ENCODE results near the gene TARS1. TPM values are rescaled to one million over a fixed set of nuclear protein-coding genes. Genes with fewer than 3 reads are reported as not detected.

TARS1 gene
- total and polyA plus RNA-seq, 7 donors: 50.8 to 152 (median 66.3) TPM

DNA sequence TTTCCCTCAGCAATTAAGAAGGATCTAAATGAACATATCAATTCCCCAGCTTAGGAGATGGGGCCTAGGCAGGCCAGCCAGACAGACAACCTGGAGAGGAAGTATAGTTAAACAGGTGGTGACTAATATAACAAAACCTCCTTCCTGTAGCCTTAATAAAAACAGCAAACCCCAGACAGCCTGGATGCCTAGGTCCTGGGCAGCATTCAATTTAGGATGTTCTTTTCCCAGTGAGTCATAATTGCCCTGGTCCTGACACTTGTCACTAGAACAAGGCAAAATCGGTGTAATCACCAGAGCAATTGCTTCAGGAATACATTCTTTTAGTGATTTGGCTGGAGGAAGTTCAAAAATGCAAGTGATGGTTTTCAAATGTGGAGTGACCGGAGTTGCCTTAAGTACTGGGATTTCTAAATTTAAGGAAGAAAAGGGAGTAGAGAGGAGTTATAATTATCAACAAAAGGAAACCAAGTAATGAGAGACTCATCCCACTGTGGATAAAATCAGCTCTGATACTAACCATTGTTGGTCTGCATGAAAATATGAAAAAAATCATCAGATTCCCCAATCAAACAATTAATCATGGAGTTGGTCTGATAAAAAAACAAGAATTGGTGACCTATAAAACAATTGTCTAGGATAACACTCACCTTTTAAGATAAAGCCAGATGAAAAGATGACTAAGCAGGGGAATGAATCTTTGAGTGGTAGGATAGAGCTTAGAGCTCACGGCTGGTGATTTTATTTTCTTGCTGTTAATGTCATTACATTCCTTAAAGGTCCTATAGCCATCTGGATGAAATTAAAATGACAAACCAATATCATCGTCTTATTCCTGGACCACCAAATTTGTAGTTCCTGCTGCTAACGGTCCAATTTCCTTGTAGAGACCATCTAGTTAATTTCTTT lies 39.0 kb upstream of the TARS1 start:
- Histone ChIP-seq H3K9me3 (no peaks in the 10 kb centered on the region), H3K36me3 (ENCODE audit: insufficient read depth in 1 of 2, low read depth in 1 of 2) (no peaks in the 10 kb centered on the region), H3K4me1 (no peaks in the 10 kb centered on the region), H3K4me3 (no peak overlapping the region), H3K27ac (no peak overlapping the region), H3K27me3 (ENCODE audit: insufficient read depth in 3 of 3, low read length in 2 of 3) (no peaks in the 10 kb centered on the region)
- intact Hi-C loops (cut with DNase I): no loop called here
- TF ChIP-seq, protein P1, sequence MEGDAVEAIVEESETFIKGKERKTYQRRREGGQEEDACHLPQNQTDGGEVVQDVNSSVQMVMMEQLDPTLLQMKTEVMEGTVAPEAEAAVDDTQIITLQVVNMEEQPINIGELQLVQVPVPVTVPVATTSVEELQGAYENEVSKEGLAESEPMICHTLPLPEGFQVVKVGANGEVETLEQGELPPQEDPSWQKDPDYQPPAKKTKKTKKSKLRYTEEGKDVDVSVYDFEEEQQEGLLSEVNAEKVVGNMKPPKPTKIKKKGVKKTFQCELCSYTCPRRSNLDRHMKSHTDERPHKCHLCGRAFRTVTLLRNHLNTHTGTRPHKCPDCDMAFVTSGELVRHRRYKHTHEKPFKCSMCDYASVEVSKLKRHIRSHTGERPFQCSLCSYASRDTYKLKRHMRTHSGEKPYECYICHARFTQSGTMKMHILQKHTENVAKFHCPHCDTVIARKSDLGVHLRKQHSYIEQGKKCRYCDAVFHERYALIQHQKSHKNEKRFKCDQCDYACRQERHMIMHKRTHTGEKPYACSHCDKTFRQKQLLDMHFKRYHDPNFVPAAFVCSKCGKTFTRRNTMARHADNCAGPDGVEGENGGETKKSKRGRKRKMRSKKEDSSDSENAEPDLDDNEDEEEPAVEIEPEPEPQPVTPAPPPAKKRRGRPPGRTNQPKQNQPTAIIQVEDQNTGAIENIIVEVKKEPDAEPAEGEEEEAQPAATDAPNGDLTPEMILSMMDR (IDR thresholded peaks at IDR 0.05): no peak
- 43 to 49% (median 44%) methylated on average over 5 of the region's 5 CpGs for WGBS, 3 donors
- ATAC-seq: no peak
- DNase-seq: no peak

- Histone ChIP-seq H3K36me3 (ENCODE audit: insufficient read depth in 1 of 2, low read depth in 1 of 2) (no peaks in the 10 kb centered on the region), H3K4me3 (no peak overlapping the region), H3K9me3 (no peaks in the 10 kb centered on the region), H3K4me1 (no peaks in the 10 kb centered on the region), H3K27me3 (ENCODE audit: insufficient read depth in 3 of 3, low read length in 2 of 3) (no peaks in the 10 kb centered on the region), H3K27ac (no peak overlapping the region)
- TF ChIP-seq, protein P1 (IDR thresholded peaks at IDR 0.05): no peak
- DNase-seq (no peak), ATAC-seq (no peak)
- intact Hi-C loops (cut with DNase I): no loop called here
- 58 to 68% (median 67%) methylated on average over 2 of the region's 2 CpGs for WGBS, 3 donors
Observed at GRCh38 chr5:33403187-33403586, 37.6 kb upstream of the TARS1 start.

- ATAC-seq: no peak
- WGBS, 3 donors: 22 to 46% (median 28%) methylated on average over 2 of the region's 2 CpGs
- H3K9me3 ChIP-seq: no peaks in the 10 kb centered on the region
- no peaks in the 10 kb centered on the region for H3K36me3 ChIP-seq (ENCODE audit: insufficient read depth in 1 of 2, low read depth in 1 of 2)
- no peak overlapping the region for H3K27ac ChIP-seq
- no peak for DNase-seq
- TF ChIP-seq, protein P1 (IDR thresholded peaks at IDR 0.05): no peak
- H3K4me1 ChIP-seq: no peaks in the 10 kb centered on the region
- no peak overlapping the region for H3K4me3 ChIP-seq
- peaks cover 0 to 2% (median 0%) of the 10 kb centered on the region in 3 donors for H3K27me3 ChIP-seq (ENCODE audit: insufficient read depth in 3 of 3, low read length in 2 of 3)
- intact Hi-C loops (cut with DNase I): no loop called here
Observed at GRCh38 chr5:33408816-33409215, 31.9 kb upstream of the TARS1 start.

- no peaks in the 10 kb centered on the region for H3K9me3 ChIP-seq
- no peak overlapping the region for H3K4me3 ChIP-seq
- intact Hi-C loops (cut with DNase I): no loop called here
- H3K27ac ChIP-seq: no peak overlapping the region
- no peak for ATAC-seq
- peaks cover 0 to 2% (median 0%) of the 10 kb centered on the region in 3 donors for H3K27me3 ChIP-seq (ENCODE audit: insufficient read depth in 3 of 3, low read length in 2 of 3)
- no peaks in the 10 kb centered on the region for H3K36me3 ChIP-seq (ENCODE audit: insufficient read depth in 1 of 2, low read depth in 1 of 2)
- DNase-seq: peak; percentile 35 to 55
- WGBS, 3 donors: 68 to 70% (median 68%) methylated on average over 7 of the region's 7 CpGs
- no peaks in the 10 kb centered on the region for H3K4me1 ChIP-seq
- TF ChIP-seq, protein P1 (IDR thresholded peaks at IDR 0.05): no peak
Observed at GRCh38 chr5:33409435-33410170, 31.2 kb upstream of the TARS1 start.

Data from psoas muscle (tissue), 8 donors.